ENCODE data around the gene EPS8.

- no peak for TF ChIP-seq POLR2A (IDR thresholded peaks at IDR 0.05)
- TF ChIP-seq CTCF (IDR thresholded peaks at IDR 0.05), result no peak
- no peak for TF ChIP-seq POLR2AphosphoS5 (IDR thresholded peaks at IDR 0.05; ENCODE audit: insufficient read depth in 1 of 2, low read depth in 1 of 2)
These were observed 106.4 kb downstream of the EPS8 start for GRCh38 chr12:15682826-15683225.

Measured in vagina (tissue), 2 donors.